ENCODE measurements around the gene KCTD1. TPM values are rescaled to one million over a fixed set of nuclear protein-coding genes. Genes with fewer than 3 reads are reported as not detected.

Gene KCTD1
- total RNA-seq, 2 experiments from 2014 or later, result 10.1 to 10.3 TPM

DNA sequence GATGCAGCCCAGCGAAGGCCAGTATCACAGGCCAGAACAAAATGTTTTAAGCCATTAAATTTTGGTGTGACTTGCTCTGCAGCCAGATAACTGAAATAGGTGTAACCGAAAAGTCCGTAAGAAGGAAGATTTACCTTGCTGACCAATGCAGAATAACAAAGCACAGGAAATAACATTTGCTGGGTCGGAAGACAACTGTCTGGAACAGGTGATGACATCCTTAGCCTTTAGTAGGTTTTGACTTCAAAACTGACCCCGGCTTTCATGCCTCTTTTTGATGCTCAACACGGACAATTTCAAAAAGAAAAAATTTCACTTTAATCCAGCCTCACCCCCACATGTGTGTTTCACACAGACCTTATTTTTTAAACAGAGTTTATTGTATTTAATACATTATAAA lies 93.7 kb downstream of the KCTD1 start:
- ChIA-PET CTCF (ENCODE audit: unreplicated experiment) (no interaction called here), POLR2A (no interaction called here)

DNA sequence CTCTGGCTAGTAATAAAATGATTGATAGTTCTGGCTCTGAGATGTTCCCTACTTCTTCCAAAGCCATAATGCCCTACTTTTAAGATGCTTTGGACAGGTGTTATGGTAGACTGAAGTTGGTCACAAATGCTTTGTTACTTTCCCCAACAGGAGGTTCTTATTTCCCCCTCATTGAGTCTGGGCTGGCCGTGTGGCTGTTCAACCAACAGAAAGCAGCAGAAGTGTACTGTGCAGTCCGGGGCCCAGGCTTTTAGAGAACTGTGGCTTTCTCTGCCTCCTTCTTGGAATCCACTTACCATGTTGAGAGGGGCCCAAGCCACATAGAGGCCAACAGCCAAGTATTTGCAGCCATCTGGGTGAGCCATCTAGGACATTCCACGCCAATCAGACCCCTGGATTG lies 94.2 kb downstream of the KCTD1 start:
- Histone ChIP-seq H3K27ac (ENCODE audit: low read depth, low read length, poor library complexity, severe bottlenecking) (no peak overlapping the region), H3K4me1 (ENCODE audit: insufficient read depth, low read length, poor library complexity, severe bottlenecking) (peaks cover 23% of the 10 kb centered on the region), H3K79me2 (ENCODE audit: insufficient read depth, low read depth, low read length) (no peaks in the 10 kb centered on the region), H3K9me3 (ENCODE audit: low read length) (no peaks in the 10 kb centered on the region), H2AFZ (ENCODE audit: low read length) (no peak overlapping the region), H3K36me3 (ENCODE audit: insufficient read depth, low read length) (no peaks in the 10 kb centered on the region), H3K9me2 (ENCODE audit: insufficient read depth, low read length) (no peaks in the 10 kb centered on the region), H3K4me2 (ENCODE audit: low read length) (no peak overlapping the region), H4K20me1 (ENCODE audit: insufficient read depth, low read length) (no peaks in the 10 kb centered on the region), H3K4me3 (ENCODE audit: low read depth, low read length, poor library complexity, severe bottlenecking) (no peak overlapping the region)
- CTCF ChIA-PET (ENCODE audit: unreplicated experiment), result no interaction called here
- DNase-seq (ENCODE audit: low spot score), result no peak
- no TSS peak for BruUV-seq (replicated peaks)
- POLR2A ChIA-PET, result interaction anchor here (0.8 kb wide), 1 partner anchor 10 kb away, joined by 3 read pairs; no protein-coding TSS in a partner anchor
- intact Hi-C loops (cut with micrococcal nuclease; ENCODE audit: unreplicated experiment), result no loop called here
- no peak for TF ChIP-seq EZH2phosphoT487 (IDR thresholded peaks at IDR 0.05; ENCODE audit: borderline replicate concordance, low read depth, low read length)
- TF ChIP-seq, protein P1, sequence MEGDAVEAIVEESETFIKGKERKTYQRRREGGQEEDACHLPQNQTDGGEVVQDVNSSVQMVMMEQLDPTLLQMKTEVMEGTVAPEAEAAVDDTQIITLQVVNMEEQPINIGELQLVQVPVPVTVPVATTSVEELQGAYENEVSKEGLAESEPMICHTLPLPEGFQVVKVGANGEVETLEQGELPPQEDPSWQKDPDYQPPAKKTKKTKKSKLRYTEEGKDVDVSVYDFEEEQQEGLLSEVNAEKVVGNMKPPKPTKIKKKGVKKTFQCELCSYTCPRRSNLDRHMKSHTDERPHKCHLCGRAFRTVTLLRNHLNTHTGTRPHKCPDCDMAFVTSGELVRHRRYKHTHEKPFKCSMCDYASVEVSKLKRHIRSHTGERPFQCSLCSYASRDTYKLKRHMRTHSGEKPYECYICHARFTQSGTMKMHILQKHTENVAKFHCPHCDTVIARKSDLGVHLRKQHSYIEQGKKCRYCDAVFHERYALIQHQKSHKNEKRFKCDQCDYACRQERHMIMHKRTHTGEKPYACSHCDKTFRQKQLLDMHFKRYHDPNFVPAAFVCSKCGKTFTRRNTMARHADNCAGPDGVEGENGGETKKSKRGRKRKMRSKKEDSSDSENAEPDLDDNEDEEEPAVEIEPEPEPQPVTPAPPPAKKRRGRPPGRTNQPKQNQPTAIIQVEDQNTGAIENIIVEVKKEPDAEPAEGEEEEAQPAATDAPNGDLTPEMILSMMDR (conservative IDR thresholded peaks at IDR 0.05; ENCODE audit: low read length), result no peak

More for the DNA sequence above, 93.7 kb downstream of the KCTD1 start:
- H3K4me3 ChIP-seq (ENCODE audit: low read depth, low read length, poor library complexity, severe bottlenecking), result no peak overlapping the region
- no peak overlapping the region for H3K4me2 ChIP-seq (ENCODE audit: low read length)
- H2AFZ ChIP-seq (ENCODE audit: low read length), result no peak overlapping the region
- peaks cover 26% of the 10 kb centered on the region for H3K4me1 ChIP-seq (ENCODE audit: insufficient read depth, low read length, poor library complexity, severe bottlenecking)
- H3K27ac ChIP-seq (ENCODE audit: low read depth, low read length, poor library complexity, severe bottlenecking), result no peak overlapping the region
- H3K9me3 ChIP-seq (ENCODE audit: low read length), result no peaks in the 10 kb centered on the region
- intact Hi-C loops (cut with micrococcal nuclease; ENCODE audit: unreplicated experiment), result loop anchor here (5.0 kb wide), 3 partner anchors 47 to 93 kb away; partner anchors contain the start of gene KCTD1
- no peak for DNase-seq (ENCODE audit: low spot score)
- BruUV-seq (replicated peaks), result no TSS peak
- TF ChIP-seq EZH2phosphoT487 (IDR thresholded peaks at IDR 0.05; ENCODE audit: borderline replicate concordance, low read depth, low read length), result no peak
- TF ChIP-seq, protein P1 (conservative IDR thresholded peaks at IDR 0.05; ENCODE audit: low read length), result no peak
- H4K20me1 ChIP-seq (ENCODE audit: insufficient read depth, low read length), result no peaks in the 10 kb centered on the region
- H3K79me2 ChIP-seq (ENCODE audit: insufficient read depth, low read depth, low read length), result no peaks in the 10 kb centered on the region
- H3K36me3 ChIP-seq (ENCODE audit: insufficient read depth, low read length), result no peaks in the 10 kb centered on the region
- no peaks in the 10 kb centered on the region for H3K9me2 ChIP-seq (ENCODE audit: insufficient read depth, low read length)

DNA sequence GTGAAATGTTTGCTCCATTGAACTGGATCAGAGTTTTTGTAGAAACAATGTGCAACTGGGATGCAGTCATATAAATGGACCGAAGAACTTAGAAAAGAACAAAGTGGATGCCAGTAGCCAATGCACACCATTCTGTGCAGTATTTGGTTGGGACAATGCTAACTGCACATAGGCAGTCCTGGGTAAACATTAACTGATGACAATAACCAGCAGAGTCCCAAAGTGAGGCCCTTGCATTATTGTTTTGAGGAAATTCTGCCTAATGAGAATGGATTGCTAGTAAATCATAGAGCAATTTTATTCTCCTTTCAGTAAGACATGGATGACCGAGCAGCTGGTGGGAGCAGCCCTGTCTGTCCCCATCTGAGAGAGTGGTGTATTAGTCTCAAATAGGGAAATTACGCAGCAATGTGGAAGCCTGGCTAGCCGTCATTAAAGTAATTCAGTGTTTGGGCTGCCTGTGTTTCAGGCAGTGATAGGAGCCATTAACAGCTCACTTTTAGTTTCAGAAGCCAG lies 94.9 kb downstream of the KCTD1 start:
- Histone ChIP-seq H3K4me2 (ENCODE audit: low read length) (no peak overlapping the region), H3K36me3 (ENCODE audit: insufficient read depth, low read length) (no peaks in the 10 kb centered on the region), H3K9me3 (ENCODE audit: low read length) (no peaks in the 10 kb centered on the region), H3K4me1 (ENCODE audit: insufficient read depth, low read length, poor library complexity, severe bottlenecking) (peaks cover 23% of the 10 kb centered on the region), H3K27ac (ENCODE audit: low read depth, low read length, poor library complexity, severe bottlenecking) (no peak overlapping the region), H3K4me3 (ENCODE audit: low read depth, low read length, poor library complexity, severe bottlenecking) (no peak overlapping the region), H2AFZ (ENCODE audit: low read length) (no peak overlapping the region), H3K79me2 (ENCODE audit: insufficient read depth, low read depth, low read length) (no peaks in the 10 kb centered on the region), H4K20me1 (ENCODE audit: insufficient read depth, low read length) (no peaks in the 10 kb centered on the region), H3K9me2 (ENCODE audit: insufficient read depth, low read length) (no peaks in the 10 kb centered on the region)
- intact Hi-C loops (cut with micrococcal nuclease; ENCODE audit: unreplicated experiment), result no loop called here
- TF ChIP-seq, protein P1 (conservative IDR thresholded peaks at IDR 0.05; ENCODE audit: low read length), result no peak
- TF ChIP-seq EZH2phosphoT487 (IDR thresholded peaks at IDR 0.05; ENCODE audit: borderline replicate concordance, low read depth, low read length), result no peak
- ChIA-PET POLR2A (interaction anchor here (0.8 kb wide), 1 partner anchor 9 kb away, joined by 3 read pairs; no protein-coding TSS in a partner anchor), CTCF (ENCODE audit: unreplicated experiment) (no interaction called here)
- no peak for DNase-seq (ENCODE audit: low spot score)
- no TSS peak for BruUV-seq (replicated peaks)

All from OCI-LY7 (cell line).